HEK293T (cell line): ENCODE results near the gene TLCD2.

Experiments
- BHLHE40 ChIP-seq: fragments of 450-650 bp; IDR thresholded peaks from 2 replicates; pipeline ENCODE4 v1.6.1; 2016; ENCODE audit warnings: mild to moderate bottlenecking, moderate library complexity, borderline replicate concordance
- CTBP1 ChIP-seq: fragments of 450-650 bp; IDR thresholded peaks from 2 replicates; pipeline ENCODE4 v1.6.1; 2016; ENCODE audit warnings: borderline replicate concordance
- ZNF384 ChIP-seq: fragments of 450-650 bp; IDR thresholded peaks from 2 replicates; pipeline ENCODE4 v1.6.1; 2016

DNA sequence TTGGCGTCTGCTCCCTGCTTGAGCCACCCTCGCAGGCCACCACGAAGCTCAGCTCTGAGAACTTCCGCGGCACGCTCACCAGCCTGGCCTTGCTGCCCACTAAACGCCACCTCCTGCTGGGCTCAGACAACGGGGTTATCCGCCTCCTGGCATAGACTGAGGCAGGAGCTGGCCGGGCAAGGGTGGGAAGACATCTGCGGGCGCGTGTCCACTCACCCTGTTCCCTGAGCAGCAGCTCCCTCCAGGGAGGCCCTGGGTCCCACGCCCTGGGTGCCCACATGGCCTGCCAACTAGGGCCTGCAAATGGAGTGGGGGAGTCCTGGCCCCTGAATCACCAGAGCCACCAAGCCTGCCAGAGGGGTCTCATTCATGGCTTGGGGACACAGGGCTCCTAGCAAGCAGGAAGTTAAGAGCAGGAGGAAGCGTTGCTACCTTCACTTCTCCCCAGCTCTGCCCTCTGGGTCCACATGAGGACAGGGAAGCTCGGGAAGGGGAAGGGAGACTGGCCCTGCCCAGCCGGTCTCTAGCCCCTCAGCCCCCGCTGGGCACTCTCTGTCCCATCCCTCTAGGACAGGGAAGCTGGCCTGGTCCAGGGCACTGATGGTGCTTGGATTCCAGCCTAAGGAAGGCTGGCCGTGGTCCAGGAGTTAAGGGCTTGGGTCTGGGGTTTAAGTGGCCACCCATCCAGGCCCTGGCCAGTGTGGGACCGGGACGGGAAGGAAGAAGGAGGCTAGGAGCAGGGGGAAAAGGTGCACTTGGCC, 27.5 kb upstream of the TLCD2 start:
- TF ChIP-seq ZNF384 (no peak), BHLHE40 (no peak), CTBP1 (no peak)
